SH-SY5Y (cell line): ENCODE results near the gene RNF43.

Experiments
- GATA2 ChIP-seq: IDR thresholded peaks from 2 replicates; pipeline ENCODE4 v1.6.1; 2011; ENCODE audit warnings: mild to moderate bottlenecking, low read depth, low read length
- GATA3 ChIP-seq: IDR thresholded peaks from 2 replicates; pipeline ENCODE4 v1.6.1; 2011; ENCODE audit warnings: low read depth, mild to moderate bottlenecking, low read length, moderate library complexity

GRCh38 chr17:58396173-58396572 lies 21.2 kb downstream of the RNF43 start:
- TF ChIP-seq GATA2 (no peak), GATA3 (no peak)
